HTERT RPE-1 (cell line): ENCODE results near the gene GSTM4.
"Not testable (repeated sequence)": the region's sequence is repeated elsewhere in the genome, so short reads cannot be mapped to it uniquely, and the experiment has no call there.

Experiments used
- in situ Hi-C: fragments of 300-500 bp; cut with MboI; formaldehyde crosslinking; loops from 4 replicates; pipeline ENCODE4 v1.14.3; 2020; ENCODE audit warnings: low sequenced_read_pairs

GSTM4 gene

DNA sequence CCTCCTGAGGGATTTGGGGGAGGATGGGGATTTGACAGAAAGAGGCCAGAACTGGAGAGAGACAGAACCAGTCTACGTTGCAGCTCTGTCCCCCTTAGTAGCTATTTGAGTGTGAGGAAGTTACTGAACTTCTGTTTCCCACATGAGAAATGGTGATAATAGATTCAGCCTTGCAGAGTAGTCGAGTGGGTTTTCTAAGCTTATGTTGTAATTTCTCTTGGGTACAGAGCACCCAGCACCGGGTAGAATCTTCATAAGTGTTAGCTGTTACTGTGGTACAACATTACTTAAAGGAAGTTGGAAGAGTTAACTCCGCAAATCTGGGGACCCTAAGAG, 4.8 kb downstream of the GSTM4 start:
- in situ Hi-C loops = not testable (repeated sequence)

DNA sequence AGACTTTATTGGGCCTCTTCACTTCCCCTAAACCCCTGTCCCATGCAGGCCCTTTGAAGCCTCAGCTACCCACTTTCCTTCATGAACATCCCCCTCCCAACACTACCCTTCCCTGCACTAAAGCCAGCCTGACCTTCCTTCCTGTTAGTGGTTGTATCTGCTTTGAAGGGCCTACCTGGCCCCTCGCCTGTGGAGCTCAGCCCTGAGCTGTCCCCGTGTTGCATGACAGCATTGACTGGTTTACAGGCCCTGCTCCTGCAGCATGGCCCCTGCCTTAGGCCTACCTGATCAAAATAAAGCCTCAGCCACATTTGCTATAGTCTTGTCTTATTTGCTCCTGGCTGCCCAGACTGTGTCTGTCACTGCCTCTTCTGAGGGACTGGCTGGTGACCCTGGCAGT, 5.5 kb downstream of the GSTM4 start:
- in situ Hi-C loops = no loop called here

- in situ Hi-C loops = no loop called here
Observed at GRCh38 chr1:109664671-109665070, 8.8 kb downstream of the GSTM4 start.

GRCh38 chr1:109667452-109668122, 11.7 kb downstream of the GSTM4 start, which contains the start of gene GSTM2:
GSTM2 (plus strand) TSS chr1:109668057; CDS start chr1:109668116, 59 bp downstream.
- in situ Hi-C loops = no loop called here

GRCh38 chr1:109668123-109668775, 12.3 kb downstream of the GSTM4 start:
- in situ Hi-C loops = no loop called here

GRCh38 chr1:109669246-109669948, 13.5 kb downstream of the GSTM4 start:
- in situ Hi-C loops = no loop called here

GRCh38 chr1:109669949-109670302, 14.0 kb downstream of the GSTM4 start:
- in situ Hi-C loops = not testable (repeated sequence)

GRCh38 chr1:109671067-109671466, 15.2 kb downstream of the GSTM4 start:
- in situ Hi-C loops = no loop called here

DNA sequence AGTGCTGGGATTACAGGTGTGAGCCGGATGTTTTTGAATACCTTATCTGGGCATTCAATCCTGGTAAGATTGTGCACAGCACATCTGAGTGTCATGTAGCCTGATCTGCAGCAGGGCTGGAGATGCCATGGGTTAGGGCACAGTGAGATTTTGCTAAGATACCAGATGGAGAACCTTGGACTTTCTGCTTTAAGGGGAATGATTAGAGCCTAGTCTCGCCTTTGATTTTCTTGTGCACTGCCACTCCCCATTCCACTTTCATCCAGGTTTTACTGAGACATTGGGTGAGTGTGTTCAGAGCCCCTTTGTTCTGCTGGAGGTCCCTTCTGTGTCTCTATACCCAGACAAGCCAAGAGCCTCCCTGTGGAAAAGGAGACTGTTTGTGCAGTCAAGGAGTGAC, 18.0 kb downstream of the GSTM4 start:
- in situ Hi-C loops = not testable (repeated sequence)

GRCh38 chr1:109676683-109677381, 20.9 kb downstream of the GSTM4 start:
- in situ Hi-C loops = not testable (repeated sequence)

DNA sequence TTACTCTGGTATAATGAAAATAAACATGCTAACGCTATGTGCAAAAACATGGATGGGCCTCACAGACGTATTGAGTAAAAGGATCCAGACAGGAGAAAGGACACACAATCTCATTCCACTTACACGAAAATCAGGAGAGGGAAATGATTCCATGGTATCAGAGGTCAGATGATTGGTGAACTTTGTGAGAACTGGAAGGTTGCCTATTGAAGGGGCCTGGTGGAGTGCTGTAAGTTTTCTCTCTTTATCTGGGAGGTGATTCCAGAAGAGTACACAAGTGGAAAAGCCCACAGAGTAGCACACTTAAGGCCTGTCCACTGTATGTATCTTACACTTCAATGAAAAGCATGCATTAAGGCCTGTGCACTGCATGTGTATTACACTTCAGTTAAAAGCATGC, 21.6 kb downstream of the GSTM4 start:
- in situ Hi-C loops = no loop called here

DNA sequence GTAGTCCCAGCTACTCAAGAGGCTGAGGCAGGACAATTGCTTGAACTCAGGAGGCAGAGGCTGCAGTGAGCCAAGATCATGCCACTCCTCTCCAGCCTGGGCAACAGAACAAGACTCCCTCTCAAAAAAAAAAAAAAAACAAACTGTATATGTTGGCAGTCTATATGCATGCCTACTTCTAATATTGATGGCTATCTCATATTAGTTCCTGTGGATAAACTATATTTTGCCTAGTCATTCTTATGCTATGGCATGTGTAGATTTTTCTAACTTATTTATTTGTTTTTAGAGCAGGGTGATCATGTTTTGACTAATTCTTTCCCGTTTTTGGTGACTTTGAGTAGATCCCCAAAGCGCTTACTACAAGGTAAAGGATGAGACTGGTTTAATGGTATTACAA, 22.7 kb downstream of the GSTM4 start:
- in situ Hi-C loops = not testable (repeated sequence)

- in situ Hi-C loops = not testable (repeated sequence)
Observed at GRCh38 chr1:109684777-109685176, 28.9 kb downstream of the GSTM4 start.

- in situ Hi-C loops = not testable (repeated sequence)
Observed at GRCh38 chr1:109685399-109685798, 29.5 kb downstream of the GSTM4 start.

DNA sequence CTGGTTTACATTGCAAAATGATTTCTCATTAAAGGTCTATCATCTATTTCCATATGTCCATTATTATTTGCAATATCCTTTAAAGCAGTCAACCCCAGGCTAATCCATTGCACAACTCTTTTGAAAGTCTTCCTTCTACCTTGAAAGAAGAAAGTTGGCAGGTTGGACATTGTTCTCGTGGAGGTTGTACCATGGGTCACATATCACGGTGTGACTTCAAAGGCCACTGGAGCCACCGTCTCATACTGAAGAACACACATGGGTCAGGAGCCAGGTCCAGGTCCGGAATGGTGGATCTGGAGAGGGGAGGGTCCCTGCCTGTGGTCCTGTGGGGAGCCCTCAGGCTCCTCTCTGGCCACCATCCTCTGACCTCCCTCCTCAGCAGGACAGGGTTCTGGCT, 30.0 kb downstream of the GSTM4 start:
- in situ Hi-C loops = not testable (repeated sequence)

- in situ Hi-C loops = not testable (repeated sequence)
Observed at GRCh38 chr1:109687109-109687508, 31.2 kb downstream of the GSTM4 start.

DNA sequence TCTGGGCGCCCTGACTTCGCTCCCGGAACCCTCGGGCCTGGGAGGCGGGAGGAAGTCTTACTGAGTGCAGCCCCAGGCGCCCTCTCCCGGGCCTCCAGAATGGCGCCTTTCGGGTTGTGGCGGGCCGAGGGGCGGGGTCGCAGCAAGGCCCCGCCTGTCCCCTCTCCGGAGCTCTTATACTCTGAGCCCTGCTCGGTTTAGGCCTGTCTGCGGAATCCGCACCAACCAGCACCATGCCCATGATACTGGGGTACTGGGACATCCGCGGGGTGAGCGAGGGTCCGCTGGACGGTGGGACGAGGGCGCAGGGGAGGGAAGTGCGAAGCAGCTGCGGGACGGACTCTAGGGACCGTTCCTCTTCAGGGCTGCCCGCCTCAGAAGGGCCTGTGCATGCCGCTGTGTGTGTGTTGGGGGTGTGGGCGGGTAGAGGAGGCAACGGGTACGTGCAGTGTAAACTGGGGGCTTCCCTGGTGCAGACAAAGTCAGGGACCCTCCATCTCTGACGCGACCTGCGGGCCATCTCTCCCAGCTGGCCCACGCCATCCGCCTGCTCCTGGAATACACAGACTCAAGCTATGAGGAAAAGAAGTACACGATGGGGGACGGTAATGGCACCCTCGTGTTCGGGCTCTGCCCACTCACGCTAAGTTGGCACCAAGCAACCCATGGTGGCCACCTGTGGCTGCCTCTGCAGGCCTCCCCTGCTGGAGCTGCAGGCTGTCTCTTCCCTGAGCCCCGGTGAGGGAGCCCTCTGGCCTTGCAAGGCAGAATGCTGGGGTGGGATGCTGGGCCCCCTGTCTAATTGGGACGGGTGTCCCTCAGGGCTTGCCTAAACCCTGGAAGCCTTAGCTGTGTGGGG, 32.0 kb downstream of the GSTM4 start, which contains the start of gene GSTM1:
Gene GSTM1 (plus strand): TSS at position 177 of the 859 bp plus-strand sequence. CDS start 57 bp downstream, at position 234.
- in situ Hi-C loops = no loop called here

DNA sequence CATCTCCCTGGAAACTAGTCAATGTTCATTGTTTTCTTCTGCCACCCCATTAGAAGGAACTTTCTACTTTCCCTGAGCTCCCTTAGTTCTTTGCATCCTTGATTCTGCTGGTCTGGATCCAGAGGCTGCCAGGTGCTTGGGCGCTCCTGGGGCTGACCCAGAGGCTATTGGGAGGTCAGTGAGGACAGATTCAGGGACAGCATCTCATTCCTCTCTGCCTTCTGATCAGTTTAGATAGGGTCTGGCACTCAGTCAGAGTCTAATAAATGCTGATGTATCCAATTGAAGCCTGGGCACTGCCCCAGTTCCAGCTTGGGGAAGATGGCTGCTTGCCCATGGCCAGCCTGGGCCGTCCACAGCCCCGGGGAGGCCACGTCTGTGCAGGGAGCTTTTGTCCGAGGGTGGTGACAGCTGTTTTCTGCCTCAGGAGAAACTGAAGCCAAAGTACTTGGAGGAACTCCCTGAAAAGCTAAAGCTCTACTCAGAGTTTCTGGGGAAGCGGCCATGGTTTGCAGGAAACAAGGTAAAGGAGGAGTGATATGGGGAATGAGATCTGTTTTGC, 34.0 kb downstream of the GSTM4 start:
- in situ Hi-C loops = no loop called here

DNA sequence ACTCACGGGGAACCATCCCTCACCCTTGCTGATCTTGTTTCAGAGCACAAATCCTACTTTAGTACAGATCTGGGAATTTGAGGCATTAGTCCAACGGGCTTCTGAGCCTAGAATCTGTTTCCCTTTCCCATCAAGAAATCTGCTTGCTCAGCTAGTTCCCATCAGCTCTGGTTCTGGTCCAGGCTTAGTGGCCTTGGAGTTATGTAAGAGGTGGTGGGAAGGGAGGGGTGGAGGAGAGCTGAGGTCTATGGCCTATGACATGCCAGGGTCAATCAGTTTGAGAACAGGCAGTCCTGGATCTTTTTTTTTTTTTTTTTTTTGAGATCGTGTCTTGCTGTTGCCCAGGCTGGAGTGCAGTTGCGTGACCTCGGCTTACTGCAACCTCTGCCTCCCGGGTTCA, 35.9 kb downstream of the GSTM4 start:
- in situ Hi-C loops = no loop called here

DNA sequence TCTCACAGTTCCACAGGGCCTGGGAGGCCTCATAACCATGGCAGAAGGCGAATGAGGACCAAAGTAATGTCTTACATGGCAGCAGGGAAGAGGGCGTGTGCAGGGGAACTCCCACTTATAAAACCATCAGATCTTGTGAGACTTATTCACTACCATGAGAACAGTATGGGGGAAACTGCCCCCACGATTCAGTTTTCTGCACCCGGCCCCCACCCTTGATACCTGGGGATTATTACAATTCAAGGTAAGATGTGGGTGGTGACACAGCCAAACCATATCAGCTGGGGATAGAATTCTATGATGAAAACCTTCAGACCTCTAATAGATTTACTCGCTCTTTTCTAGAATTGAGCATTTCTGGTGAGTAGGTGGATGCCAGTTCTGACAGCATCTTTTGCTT, 38.5 kb downstream of the GSTM4 start:
- in situ Hi-C loops = not testable (repeated sequence)
